HG02981 (cell line): ENCODE data around the gene PLSCR1.
"Not testable (repeated sequence)": the region's sequence is repeated elsewhere in the genome, so short reads cannot be mapped to it uniquely, and the experiment has no call there.

Experiments
- ATAC-seq: cut with Tn5 transposase; IDR thresholded peaks from one replicate; pipeline ENCODE4 v1.9.1; 2021; ENCODE audit warnings: mild to moderate bottlenecking, moderate library complexity; ENCODE audit not compliant: unreplicated experiment

The PLSCR1 gene

GRCh38 chr3:146519810-146520209 lies 24.6 kb downstream of the PLSCR1 start:
- no peak for ATAC-seq

- no peak for ATAC-seq
Observed at GRCh38 chr3:146517684-146518435, 26.5 kb downstream of the PLSCR1 start.

- no peak for ATAC-seq
Observed at GRCh38 chr3:146513386-146514051, 30.9 kb downstream of the PLSCR1 start.

- ATAC-seq = no peak
Observed at GRCh38 chr3:146511402-146512134, 32.8 kb downstream of the PLSCR1 start.

- ATAC-seq = no peak
Observed at GRCh38 chr3:146507331-146508120, 36.9 kb downstream of the PLSCR1 start.

GRCh38 chr3:146505516-146505915 lies 38.9 kb downstream of the PLSCR1 start:
- no peak for ATAC-seq

GRCh38 chr3:146504498-146505197 lies 39.8 kb downstream of the PLSCR1 start:
- ATAC-seq = no peak

GRCh38 chr3:146503461-146504202 lies 40.8 kb downstream of the PLSCR1 start:
- ATAC-seq = peak; percentile 93

GRCh38 chr3:146502887-146503460 lies 41.4 kb downstream of the PLSCR1 start:
- no peak for ATAC-seq

- peak; percentile 35 for ATAC-seq
Observed at GRCh38 chr3:146501752-146502151, 42.7 kb downstream of the PLSCR1 start.

- no peak for ATAC-seq
Observed at GRCh38 chr3:146499701-146500100, 44.7 kb downstream of the PLSCR1 start.

GRCh38 chr3:146498002-146498736 lies 46.2 kb downstream of the PLSCR1 start:
- no peak for ATAC-seq

GRCh38 chr3:146497145-146497843 lies 47.1 kb downstream of the PLSCR1 start:
- ATAC-seq = not testable (repeated sequence)

- no peak for ATAC-seq
Observed at GRCh38 chr3:146496726-146497125, 47.7 kb downstream of the PLSCR1 start.

- no peak for ATAC-seq
Observed at GRCh38 chr3:146496251-146496650, 48.2 kb downstream of the PLSCR1 start.

GRCh38 chr3:146493761-146494160 lies 50.6 kb downstream of the PLSCR1 start:
- ATAC-seq = no peak

GRCh38 chr3:146493221-146493620 lies 51.2 kb downstream of the PLSCR1 start:
- ATAC-seq = no peak

- no peak for ATAC-seq
Observed at GRCh38 chr3:146491303-146491702, 53.1 kb downstream of the PLSCR1 start.
